PFSK-1 (cell line): ENCODE measurements around the gene ZFP36.

Source experiments
- POLR2AphosphoS5 ChIP-seq: IDR thresholded peaks from 2 replicates; pipeline ENCODE4 v1.6.1; 2012; ENCODE audit warnings: low read depth, mild to moderate bottlenecking, control low read depth, low read length, moderate library complexity
- REST ChIP-seq, 2 experiments: IDR thresholded peaks; 2 replicates each; pipeline versions ENCODE4 v1.6.1 to v1.8.0; 2011 to 2012; ENCODE audit warnings: low read depth in 2 of 2, low read length in 2 of 2, control low read depth in 1 of 2, inconsistent platforms in 1 of 2, mild to moderate bottlenecking in 1 of 2, moderate library complexity in 1 of 2; ENCODE audit not compliant: insufficient read depth in 1 of 2
- TAF1 ChIP-seq: IDR thresholded peaks from 2 replicates; pipeline ENCODE4 v1.6.1; 2012; ENCODE audit warnings: low read length, control low read depth, borderline replicate concordance; ENCODE audit not compliant: insufficient read depth

- no peak for TF ChIP-seq REST (IDR thresholded peaks at IDR 0.05; ENCODE audit: insufficient read depth in 1 of 2, low read depth in 2 of 2, low read length in 2 of 2)
- TF ChIP-seq TAF1: no peak
- peak; percentile 36; the same call in 1 of the 2 replicates for TF ChIP-seq POLR2AphosphoS5
Observed at GRCh38 chr19:39399668-39400050, 7.0 kb upstream of the ZFP36 start.
